Kidney (tissue), 14 donors: ENCODE data around the gene TMEM184A. TPM values are rescaled to one million over a fixed set of nuclear protein-coding genes. Genes with fewer than 3 reads are reported as not detected.

Experiments used
- DNase-seq, 5 donors: peaks; one replicate each; pipeline ENCODE4 v3.0.0-alpha.2; 2013 to 2020
- FAIRE-seq: peaks from 2 replicates; lab custom pipeline; 2012; peaks lifted over from hg19 to GRCh38; lab: Jason Lieb, UNC
- H3K27ac ChIP-seq, 2 donors: one replicate each; pipeline ENCODE4 v1.7.0; 2013; ENCODE audit warnings: low read depth in 2 of 2, low read length in 2 of 2, inconsistent platforms in 1 of 2
- H3K27me3 ChIP-seq: one replicate; pipeline ENCODE4 v1.7.1; 2013; ENCODE audit warnings: low read length, inconsistent platforms; ENCODE audit not compliant: control insufficient read depth, insufficient read depth
- H3K36me3 ChIP-seq, 3 donors: one replicate each; pipeline versions ENCODE4 v1.7.0 to v1.7.1; 2013; ENCODE audit warnings: low read length in 3 of 3, control low read depth in 1 of 3, inconsistent platforms in 1 of 3; ENCODE audit not compliant: insufficient read depth in 3 of 3, control insufficient read depth in 2 of 3
- H3K4me1 ChIP-seq, 3 donors: one replicate each; pipeline versions ENCODE4 v1.7.0 to v1.7.1; 2013; ENCODE audit warnings: low read length in 3 of 3, inconsistent platforms in 1 of 3, low read depth in 1 of 3; ENCODE audit not compliant: control insufficient read depth in 2 of 3, insufficient read depth in 2 of 3
- H3K4me3 ChIP-seq, 3 donors: one replicate each; pipeline versions ENCODE4 v1.7.0 to v1.8.1; 2013; ENCODE audit warnings: low read length in 3 of 3, control low read depth in 1 of 3, inconsistent platforms in 1 of 3
- H3K9ac ChIP-seq, 3 donors: one replicate each; pipeline versions ENCODE4 v1.7.0 to v1.7.1; 2013; ENCODE audit warnings: low read length in 3 of 3, control low read depth in 1 of 3, inconsistent platforms in 1 of 3
- H3K9me3 ChIP-seq, 3 donors: one replicate each; pipeline versions ENCODE4 v1.7.0 to v1.7.1; 2013; ENCODE audit warnings: low read length in 3 of 3, control low read depth in 1 of 3, inconsistent platforms in 1 of 3; ENCODE audit not compliant: control insufficient read depth in 2 of 3, insufficient read depth in 1 of 3
- CTCF ChIP-seq: IDR thresholded peaks from 3 replicates; pipeline ENCODE4 v1.5.1; 2012; ENCODE audit warnings: mild to moderate bottlenecking, moderate library complexity, borderline replicate concordance; ENCODE audit not compliant: insufficient read depth; ENCODE audit errors: extremely low read depth
- intact Hi-C: fragments of 100-400 bp; cut with DNase I; formaldehyde crosslinking; loops from one replicate; pipeline ENCODE4 v1.11.1; 2022
- polyA plus RNA-seq: library from polyadenylated mRNA; stranded (reverse); fragments of 350-450 nt; fragmentation: Illumina TruSeq; extraction: RNeasy Lipid Tissue Mini Kit (QIAGEN cat#74804); gene quantifications from one replicate; pipeline ENCODE4 v1.2.3, GENCODE V29; 2014; ENCODE audit warnings: low read depth, low replicate concordance; ENCODE audit not compliant: insufficient read depth
- total RNA-seq: library from RNA; stranded (reverse); fragmentation: NEBNext Ultra II Directional; extraction: Animal tissue kit (Norgen Biotek cat#: 25700); gene quantifications from one replicate; pipeline ENCODE4 v1.2.1, GENCODE V29; 2021
- donor health status: control.
- donor health status: control.
- donor health status: control.
- donor health status: control.
- donor health status: control.
- donor health status: DM: yes; HTN: yes; CAD: no.
- donor health status: Normal renal cell carcinoma (clear cell type).

Gene TMEM184A
- total and polyA plus RNA-seq, 2 donors from 2014 or later: 6.8 to 11.0 TPM

DNA sequence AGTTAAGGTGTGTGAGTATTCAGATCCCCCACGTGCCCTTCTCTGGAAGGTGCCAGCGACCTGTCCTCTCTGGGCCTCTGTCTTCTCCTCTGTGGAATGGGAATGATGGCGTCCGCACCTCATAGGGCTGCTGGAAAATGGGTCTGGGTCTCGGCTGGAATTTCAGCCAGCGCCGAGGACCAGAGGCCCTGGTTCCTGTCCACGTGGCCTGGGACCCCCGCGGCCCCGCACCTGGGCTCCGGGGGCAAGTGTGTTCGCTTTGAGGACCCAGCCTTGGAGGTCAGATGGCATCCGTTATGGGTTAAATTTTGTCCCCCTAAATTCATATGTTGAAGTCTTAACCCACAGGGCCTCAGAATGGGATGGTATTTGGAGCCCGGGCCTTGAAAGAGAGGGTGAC, 46.4 kb upstream of the TMEM184A start:
- intact Hi-C loops: no loop called here
- FAIRE-seq: no peak
- Histone ChIP-seq H3K27me3 (no peaks in the 10 kb centered on the region), H3K4me3 (no peak overlapping the region), H3K9ac (no peak overlapping the region), H3K4me1 (no peaks in the 10 kb centered on the region), H3K36me3 (no peaks in the 10 kb centered on the region), H3K9me3 (no peaks in the 10 kb centered on the region), H3K27ac (no peak overlapping the region)
- DNase-seq: no peak
- no peak for TF ChIP-seq CTCF

DNA sequence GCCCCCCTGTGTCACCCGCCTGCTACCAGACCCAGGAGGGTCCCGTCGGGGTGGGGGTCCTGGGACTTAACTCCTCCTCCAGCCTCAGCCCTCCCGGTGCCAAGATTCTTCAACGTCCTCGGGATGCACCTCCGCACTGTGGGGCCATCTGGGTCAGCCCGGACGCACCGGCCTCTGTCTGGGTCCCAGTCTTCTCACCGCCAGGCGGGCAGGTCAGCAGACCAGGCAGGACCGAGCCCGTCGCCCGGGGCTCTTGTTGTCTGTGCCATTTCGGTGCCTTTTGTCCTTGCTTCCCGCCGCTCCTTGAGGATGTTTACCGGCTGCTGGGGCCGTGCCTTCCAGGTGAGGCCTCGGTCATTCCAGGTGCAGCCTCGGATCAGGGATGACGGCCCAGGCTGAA, 46.0 kb upstream of the TMEM184A start:
- FAIRE-seq (no peak), DNase-seq (no peak)
- Histone ChIP-seq H3K9me3 (no peaks in the 10 kb centered on the region), H3K36me3 (no peaks in the 10 kb centered on the region), H3K27me3 (no peaks in the 10 kb centered on the region), H3K4me3 (no peak overlapping the region), H3K4me1 (no peaks in the 10 kb centered on the region), H3K27ac (no peak overlapping the region), H3K9ac (no peak overlapping the region)
- intact Hi-C loops: no loop called here
- no peak for TF ChIP-seq CTCF

DNA sequence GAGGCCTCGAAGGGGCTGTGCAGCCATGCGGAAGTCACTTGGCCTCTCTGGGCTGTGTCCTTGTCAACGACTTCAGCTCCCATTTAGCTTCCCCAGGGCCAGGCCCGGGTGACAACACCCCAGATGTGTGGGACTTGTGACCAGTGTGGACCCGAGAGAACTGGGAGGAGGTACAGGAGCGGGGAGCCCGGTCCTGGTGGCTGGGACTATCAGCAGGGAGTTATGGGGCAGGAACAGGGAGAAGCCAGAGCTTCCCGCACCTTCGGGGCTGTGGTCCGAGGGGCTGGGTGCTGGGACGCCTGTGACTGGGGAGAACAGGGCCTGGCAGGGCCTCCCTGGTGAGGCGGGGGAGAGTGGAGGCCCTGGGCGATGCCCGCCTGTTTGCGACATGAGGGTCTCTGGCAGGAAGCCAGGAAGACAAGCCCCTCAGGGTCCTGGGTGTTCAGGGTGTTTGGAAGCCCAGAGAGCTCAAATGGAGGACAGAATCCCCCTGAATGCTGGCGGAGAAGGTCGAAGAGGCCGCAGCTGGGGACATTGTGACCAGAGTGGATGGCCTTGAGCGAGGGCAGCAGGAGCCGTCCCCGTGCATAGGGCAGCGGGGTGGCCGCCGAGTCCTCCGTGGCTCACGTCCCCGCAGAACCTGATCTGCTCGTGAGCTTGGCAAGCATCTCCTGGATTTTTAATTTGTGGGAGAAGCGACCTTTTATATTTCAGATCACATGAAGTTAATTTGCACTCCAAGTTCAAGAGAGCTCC, 43.8 kb upstream of the TMEM184A start:
- no peak for FAIRE-seq
- H3K4me1 ChIP-seq: no peaks in the 10 kb centered on the region
- H3K4me3 ChIP-seq: no peak overlapping the region
- no peak for TF ChIP-seq CTCF
- no peaks in the 10 kb centered on the region for H3K9me3 ChIP-seq
- no peaks in the 10 kb centered on the region for H3K27me3 ChIP-seq
- no peak for DNase-seq
- no peak overlapping the region for H3K9ac ChIP-seq
- intact Hi-C loops: no loop called here
- no peaks in the 10 kb centered on the region for H3K36me3 ChIP-seq
- H3K27ac ChIP-seq: no peak overlapping the region
